Sigmoid colon (tissue), 7 donors: ENCODE measurements around the gene FRS2. TPM values are rescaled to one million over a fixed set of nuclear protein-coding genes. Genes with fewer than 3 reads are reported as not detected.

Source experiments
- DNase-seq: peaks from one replicate; pipeline ENCODE4 v3.0.0-alpha.2; 2019
- H3K27ac ChIP-seq, 4 donors: fragments of 200-600 bp; sonication (generic); one replicate each; pipeline ENCODE4 v1.5.1; 2016 to 2019; ENCODE audit warnings: mild to moderate bottlenecking in 1 of 4
- H3K27me3 ChIP-seq, 3 donors: fragments of 200-600 bp; sonication (generic); one replicate each; pipeline ENCODE4 v1.5.1; 2019; ENCODE audit warnings: mild to moderate bottlenecking in 1 of 3
- H3K36me3 ChIP-seq, 4 donors: fragments of 200-600 bp; sonication (generic); one replicate each; pipeline ENCODE4 v1.5.1; 2016 to 2019
- H3K4me1 ChIP-seq, 4 donors: fragments of 200-600 bp; sonication (generic); one replicate each; pipeline ENCODE4 v1.5.1; 2017 to 2019
- H3K4me3 ChIP-seq, 4 donors: fragments of 200-600 bp; sonication (generic); one replicate each; pipeline ENCODE4 v1.5.1; 2017 to 2019; ENCODE audit warnings: mild to moderate bottlenecking in 2 of 4, moderate library complexity in 1 of 4
- H3K9me3 ChIP-seq, 4 donors: fragments of 200-600 bp in 3 of 4; sonication (generic) in 3 of 4; one replicate each; pipeline versions ENCODE4 v1.5.1 to v1.6.1; 2013 to 2019
- EP300 ChIP-seq, 4 donors: sonication (generic); formaldehyde crosslinking; IDR thresholded peaks; one replicate each; pipeline ENCODE4 v1.6.1; 2017; ENCODE audit warnings: antibody characterized with exemption in 4 of 4
- POLR2A ChIP-seq, 2 donors: fragments of 450-650 bp; IDR thresholded peaks; one replicate each; pipeline ENCODE4 v1.6.1; 2016; ENCODE audit warnings: antibody characterized with exemption in 2 of 2, mild to moderate bottlenecking in 2 of 2, moderate library complexity in 2 of 2
- POLR2AphosphoS5 ChIP-seq, 4 donors: sonication (generic); formaldehyde crosslinking; IDR thresholded peaks; one replicate each; pipeline ENCODE4 v1.6.1; 2017; ENCODE audit warnings: antibody characterized with exemption in 4 of 4
- WGBS, 2 donors: extraction: QIAGEN DNeasy Blood & Tissue Kit; methylation state at CpG; one replicate each; pipeline ENCODE4 v1.1.7; 2013; 5-methylcytosine and 5-hydroxymethylcytosine counted together
- intact Hi-C: fragments of 100-400 bp; cut with DNase I; formaldehyde crosslinking; loops from one replicate; pipeline ENCODE4 v1.15.1; 2023
- polyA plus RNA-seq, 3 donors: library from polyadenylated mRNA; stranded (reverse); fragments of 200-250 nt; gene quantifications; one replicate each; pipeline ENCODE4 v1.2.3, GENCODE V29; 2013
- total RNA-seq, 4 donors: library from RNA; depleted of rRNA; stranded (reverse); fragments of >200 nt; gene quantifications; one replicate each; pipeline ENCODE4 v1.1.0, GENCODE V29; 2016
- TF ChIP-seq, protein P1 (sequence below), 4 experiments: fragments of 450-650 bp in 3 of 4; fragments of 200-600 bp in 1 of 4; IDR thresholded peaks; one replicate each; pipeline ENCODE4 v1.5.1; 2016 to 2019; ENCODE audit warnings: antibody characterized with exemption in 4 of 4, mild to moderate bottlenecking in 3 of 4, moderate library complexity in 2 of 4
- donor health status: healthy with polysubstance abuse.
- donor health status: Bipolar disorder and iron deficiency.
- donor health status: healthy.

Gene FRS2
- total and polyA plus RNA-seq, 7 donors: 7.6 to 48.4 (median 33.8) TPM

DNA sequence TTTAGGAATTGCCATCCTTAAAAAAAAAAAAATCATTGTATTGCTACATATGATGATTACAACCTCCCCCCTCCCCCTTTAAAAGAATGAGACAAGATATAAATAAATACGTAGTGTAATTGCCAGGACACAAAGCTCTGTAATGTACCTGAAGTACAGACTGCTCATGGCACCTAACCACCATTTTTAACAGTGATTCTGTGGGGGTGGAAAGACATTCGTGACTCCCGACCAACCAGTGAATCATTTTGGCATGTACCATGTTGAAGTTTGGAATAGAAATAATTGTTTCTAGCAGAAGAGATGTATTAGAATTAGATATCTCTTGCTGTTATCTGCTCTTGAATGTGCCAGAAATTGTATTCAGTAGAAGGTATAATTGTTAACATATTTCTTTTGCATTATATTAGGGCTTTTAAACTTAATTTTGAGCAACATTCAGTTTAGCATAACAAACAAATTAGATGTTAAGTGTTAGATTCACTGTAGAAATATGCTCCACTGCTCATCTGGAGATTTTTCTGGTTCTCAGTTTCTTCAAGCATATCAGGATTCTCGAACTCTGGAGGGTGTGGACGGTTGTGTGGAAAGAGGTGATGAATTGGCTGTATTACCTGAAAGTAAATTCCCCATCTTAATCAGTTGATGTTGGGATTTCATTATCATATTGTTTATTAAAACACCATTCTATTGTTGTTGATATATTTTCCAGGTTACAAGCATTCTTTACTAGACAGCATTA, 31.1 kb downstream of the FRS2 start:
- Histone ChIP-seq H3K27ac (no peak overlapping the region), H3K9me3 (no peaks in the 10 kb centered on the region), H3K4me3 (no peak overlapping the region), H3K27me3 (no peaks in the 10 kb centered on the region), H3K36me3 (no peaks in the 10 kb centered on the region), H3K4me1 (peaks cover 0 to 76% (median 46%) of the 10 kb centered on the region in 4 donors)
- WGBS, 2 donors: 85 to 94% methylated on average over 5 of the region's 5 CpGs
- intact Hi-C loops: no loop called here
- TF ChIP-seq POLR2AphosphoS5 (IDR thresholded peaks at IDR 0.05) (no peak), POLR2A (IDR thresholded peaks at IDR 0.05) (no peak), EP300 (IDR thresholded peaks at IDR 0.05) (no peak)
- TF ChIP-seq, protein P1, sequence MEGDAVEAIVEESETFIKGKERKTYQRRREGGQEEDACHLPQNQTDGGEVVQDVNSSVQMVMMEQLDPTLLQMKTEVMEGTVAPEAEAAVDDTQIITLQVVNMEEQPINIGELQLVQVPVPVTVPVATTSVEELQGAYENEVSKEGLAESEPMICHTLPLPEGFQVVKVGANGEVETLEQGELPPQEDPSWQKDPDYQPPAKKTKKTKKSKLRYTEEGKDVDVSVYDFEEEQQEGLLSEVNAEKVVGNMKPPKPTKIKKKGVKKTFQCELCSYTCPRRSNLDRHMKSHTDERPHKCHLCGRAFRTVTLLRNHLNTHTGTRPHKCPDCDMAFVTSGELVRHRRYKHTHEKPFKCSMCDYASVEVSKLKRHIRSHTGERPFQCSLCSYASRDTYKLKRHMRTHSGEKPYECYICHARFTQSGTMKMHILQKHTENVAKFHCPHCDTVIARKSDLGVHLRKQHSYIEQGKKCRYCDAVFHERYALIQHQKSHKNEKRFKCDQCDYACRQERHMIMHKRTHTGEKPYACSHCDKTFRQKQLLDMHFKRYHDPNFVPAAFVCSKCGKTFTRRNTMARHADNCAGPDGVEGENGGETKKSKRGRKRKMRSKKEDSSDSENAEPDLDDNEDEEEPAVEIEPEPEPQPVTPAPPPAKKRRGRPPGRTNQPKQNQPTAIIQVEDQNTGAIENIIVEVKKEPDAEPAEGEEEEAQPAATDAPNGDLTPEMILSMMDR (IDR thresholded peaks at IDR 0.05): no peak
- DNase-seq: no peak

DNA sequence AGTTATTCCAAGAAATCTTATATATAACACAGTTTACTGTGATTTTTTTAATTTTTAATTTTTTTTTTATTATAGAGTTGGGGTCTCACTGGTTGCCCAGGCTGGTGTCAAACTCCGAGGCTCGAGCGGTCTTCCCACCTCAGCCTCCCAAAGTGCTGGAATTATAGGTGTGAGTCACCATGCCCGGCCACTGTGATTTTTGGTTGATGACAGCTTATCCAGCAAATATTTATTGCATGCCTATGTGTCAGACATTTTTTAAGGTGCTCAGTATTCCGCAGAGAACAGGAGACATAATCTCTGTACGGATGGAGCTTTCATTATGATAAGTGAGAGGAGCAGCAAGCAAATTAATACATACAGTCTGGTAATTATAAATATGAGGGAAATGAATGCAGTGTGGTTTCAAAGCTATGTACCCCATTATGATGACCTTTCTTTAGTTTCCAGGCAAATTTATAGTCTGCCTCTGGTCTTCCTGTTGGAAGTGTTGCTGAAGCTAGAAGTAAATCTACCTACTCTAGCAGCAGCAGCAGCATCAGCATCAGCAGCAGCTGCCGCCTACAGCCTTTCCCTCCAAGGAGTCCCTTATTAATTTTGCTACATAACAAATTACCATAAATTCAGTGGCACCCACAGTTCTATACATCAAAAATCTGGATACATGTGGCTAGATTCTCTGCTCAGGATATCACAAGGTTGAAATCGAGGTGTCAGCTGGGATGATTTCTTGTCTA, 32.3 kb downstream of the FRS2 start:
- no peak for DNase-seq
- Histone ChIP-seq H3K9me3 (no peaks in the 10 kb centered on the region), H3K27me3 (no peaks in the 10 kb centered on the region), H3K36me3 (no peaks in the 10 kb centered on the region), H3K4me3 (no peak overlapping the region), H3K27ac (no peak overlapping the region), H3K4me1 (peaks cover 0 to 76% (median 42%) of the 10 kb centered on the region in 4 donors)
- TF ChIP-seq POLR2AphosphoS5 (IDR thresholded peaks at IDR 0.05): no peak
- intact Hi-C loops: no loop called here
- 97% methylated on average over 8 of the region's 8 CpGs for WGBS, 2 donors

DNA sequence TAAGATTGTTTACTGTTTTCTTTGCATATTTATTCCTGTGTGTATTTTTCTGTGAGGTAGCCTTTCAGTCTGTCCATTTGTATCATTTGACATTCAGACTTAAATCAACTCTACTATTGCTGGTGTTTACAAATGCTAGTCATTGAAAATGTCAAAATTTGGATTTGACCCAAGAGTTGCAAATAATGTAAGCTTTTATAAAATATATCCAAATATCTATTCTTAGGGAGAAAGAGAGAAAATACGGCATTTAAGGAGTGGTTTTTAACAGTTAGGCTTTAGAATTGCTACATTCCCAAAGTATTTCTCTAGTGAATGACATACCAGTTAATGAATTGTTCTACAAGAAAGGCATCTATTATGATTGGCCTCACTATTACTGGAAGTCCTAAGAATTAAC, 37.9 kb downstream of the FRS2 start:
- Histone ChIP-seq H3K4me1 (peaks cover 0 to 75% (median 63%) of the 10 kb centered on the region in 4 donors), H3K27me3 (no peaks in the 10 kb centered on the region), H3K9me3 (no peaks in the 10 kb centered on the region), H3K4me3 (no peak overlapping the region), H3K36me3 (no peaks in the 10 kb centered on the region), H3K27ac (no peak overlapping the region)
- no peak for DNase-seq
- WGBS, 2 donors: 88 to 93% methylated on average over 1 of the region's 1 CpG
- TF ChIP-seq, protein P1 (IDR thresholded peaks at IDR 0.05): no peak
- TF ChIP-seq POLR2A (IDR thresholded peaks at IDR 0.05) (no peak), POLR2AphosphoS5 (IDR thresholded peaks at IDR 0.05) (no peak), EP300 (IDR thresholded peaks at IDR 0.05) (no peak)
- intact Hi-C loops: no loop called here

DNA sequence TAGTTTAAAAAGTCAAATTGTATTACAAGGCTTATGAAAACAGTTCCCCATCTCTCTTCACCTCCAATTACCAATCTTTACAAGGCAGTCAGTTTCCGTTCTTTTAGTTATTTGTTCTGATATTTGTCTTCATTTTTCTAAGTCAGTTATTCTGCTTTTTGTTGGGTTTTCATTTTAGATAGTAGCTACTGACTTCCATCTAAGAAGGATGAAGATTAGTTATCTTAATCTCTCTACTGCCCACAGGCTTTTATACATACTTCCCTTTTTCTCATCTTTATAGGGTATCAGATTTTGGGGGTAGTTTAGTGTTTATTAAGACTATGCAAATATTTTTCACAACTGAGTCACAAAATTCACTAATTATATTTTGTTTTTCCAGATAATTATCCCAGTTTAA, 38.4 kb downstream of the FRS2 start:
- Histone ChIP-seq H3K27me3 (no peaks in the 10 kb centered on the region), H3K4me1 (peaks cover 0 to 81% (median 68%) of the 10 kb centered on the region in 4 donors), H3K9me3 (no peaks in the 10 kb centered on the region), H3K4me3 (no peak overlapping the region), H3K36me3 (no peaks in the 10 kb centered on the region), H3K27ac (no peak overlapping the region)
- no peak for DNase-seq
- WGBS, 2 donors: 79 to 95% methylated on average over 1 of the region's 1 CpG
- TF ChIP-seq POLR2A (IDR thresholded peaks at IDR 0.05) (no peak), EP300 (IDR thresholded peaks at IDR 0.05) (no peak), POLR2AphosphoS5 (IDR thresholded peaks at IDR 0.05) (no peak)
- TF ChIP-seq, protein P1 (IDR thresholded peaks at IDR 0.05): no peak
- intact Hi-C loops: no loop called here

DNA sequence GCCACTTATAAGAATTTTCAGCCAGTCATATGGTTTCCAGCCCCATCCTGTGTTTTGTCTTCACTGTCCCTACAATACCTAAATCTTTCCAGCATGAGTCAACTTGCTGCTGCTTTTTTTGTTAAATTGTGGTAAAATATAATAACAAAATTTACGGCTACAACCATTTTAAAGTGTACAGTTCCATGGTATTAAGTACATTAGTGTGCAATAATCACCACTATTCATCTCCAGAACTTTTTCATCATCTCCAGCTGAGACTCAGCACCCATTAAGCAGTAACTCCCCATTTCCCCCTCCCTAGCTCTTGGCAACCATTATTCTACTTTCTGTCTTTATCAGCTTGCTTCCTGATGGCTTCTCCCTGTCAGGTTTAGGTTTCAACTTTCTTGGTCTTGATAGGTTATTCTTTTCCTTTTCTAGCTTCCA, 39.1 kb downstream of the FRS2 start:
- DNase-seq: no peak
- Histone ChIP-seq H3K4me3 (no peak overlapping the region), H3K4me1 (peaks cover 0 to 88% (median 72%) of the 10 kb centered on the region in 4 donors), H3K27me3 (no peaks in the 10 kb centered on the region), H3K36me3 (no peaks in the 10 kb centered on the region), H3K9me3 (no peaks in the 10 kb centered on the region), H3K27ac (no peak overlapping the region)
- intact Hi-C loops: no loop called here
- WGBS, 2 donors: 87 to 94% methylated on average over 1 of the region's 1 CpG
- no peak for TF ChIP-seq POLR2AphosphoS5 (IDR thresholded peaks at IDR 0.05)
